HG02885 (cell line): Measurements from ENCODE around the gene BCAR1.

Experiments used
- ATAC-seq: cut with Tn5 transposase; IDR thresholded peaks from one replicate; pipeline ENCODE4 v1.9.1; 2021; ENCODE audit warnings: mild to moderate bottlenecking; ENCODE audit not compliant: unreplicated experiment, poor library complexity

The BCAR1 gene

GRCh38 chr16:75181630-75182029, 69.8 kb downstream of the BCAR1 start:
- no peak for ATAC-seq

- no peak for ATAC-seq
These were observed 72.2 kb downstream of the BCAR1 start for GRCh38 chr16:75179208-75179607.
